HepG2 (cell line): ENCODE measurements around the gene TRERF1. TPM values are rescaled to one million over a fixed set of nuclear protein-coding genes. Genes with fewer than 3 reads are reported as not detected.

Source experiments
- ATAC-seq: fragments of 200-7000 bp; cut with Tn5 transposase; 3 replicates; pipeline ENCODE4 v1.9.1; 2020; ENCODE audit warnings: mild to moderate bottlenecking, moderate library complexity
- BruUV-seq: library from RNA; stranded (reverse); fragments of 400-500 nt; replicated peaks from 2 replicates; lab custom pipeline; 2021; lab: Mats Ljungman, UMichigan
- CTCF ChIA-PET: fragments of 300-600 bp; formaldehyde crosslinking; extraction: SDS; loops from one replicate; lab custom pipeline; 2021; ENCODE audit warnings: low total read pairs, inconsistent platforms, low intra/inter-chr PET ratio; lab: Yijun Ruan, JAX
- POLR2A ChIA-PET: fragments of 350-600 bp; sonication (Branson Sonifier 250); formaldehyde crosslinking; loops from one replicate; lab custom pipeline; 2020; ENCODE audit warnings: antibody characterized with exemption, inconsistent platforms; lab: Yijun Ruan, JAX
- DNase-seq: peaks from one replicate; pipeline ENCODE4 v3.0.0-alpha.2; 2015; ENCODE audit warnings: low spot score
- FAIRE-seq: peaks from 3 replicates; lab custom pipeline; 2011; peaks lifted over from hg19 to GRCh38; lab: Jason Lieb, UNC
- H2AFZ ChIP-seq: one replicate; pipeline ENCODE4 v1.6.1; 2011; ENCODE audit warnings: low read length, inconsistent platforms
- H3K27ac ChIP-seq: fragments of 300-600 bp; 3 replicates; pipeline ENCODE4 v1.8.0; 2011; ENCODE audit warnings: mixed run types, mild to moderate bottlenecking, mixed read lengths, low read length, inconsistent platforms; ENCODE audit not compliant: insufficient read depth; ENCODE audit errors: extremely low read length
- H3K27me3 ChIP-seq, 2 experiments: fragments of 200-600 bp in 1 of 2; 2 replicates in 1 of 2; 3 replicates in 1 of 2; pipeline versions ENCODE4 v1.6.0 to v1.8.0; 2011; ENCODE audit warnings: low read length in 2 of 2, mild to moderate bottlenecking in 2 of 2, moderate library complexity in 2 of 2, inconsistent platforms in 1 of 2; ENCODE audit not compliant: insufficient read depth in 2 of 2, control insufficient read depth in 1 of 2
- H3K36me3 ChIP-seq, 2 experiments: fragments of 200-600 bp in 1 of 2; replicated peaks in 1 of 2; 2 replicates in 1 of 2; 3 replicates in 1 of 2; pipeline versions ENCODE4 v1.5.1 to v1.8.0; 2011; ENCODE audit warnings: low read length in 2 of 2, inconsistent platforms in 1 of 2; ENCODE audit not compliant: insufficient read depth in 2 of 2, control insufficient read depth in 1 of 2
- H3K4me1 ChIP-seq: 2 replicates; pipeline ENCODE4 v1.5.1; 2012; ENCODE audit warnings: low read length, inconsistent platforms; ENCODE audit not compliant: insufficient read depth
- H3K4me2 ChIP-seq: 2 replicates; pipeline ENCODE4 v1.6.0; 2011; ENCODE audit warnings: low read depth, low read length, inconsistent platforms
- H3K4me3 ChIP-seq, 3 experiments: fragments of 200-600 bp in 1 of 3; sonication (generic), shearing (Covaris generic) in 1 of 3; replicated peaks in 1 of 3; 2 replicates each; pipeline ENCODE4 v1.5.1; 2011 to 2016; ENCODE audit warnings: low read length in 3 of 3, inconsistent platforms in 2 of 3, low read depth in 2 of 3, mild to moderate bottlenecking in 2 of 3, control low read depth in 1 of 3, mixed read lengths in 1 of 3; ENCODE audit not compliant: insufficient read depth in 1 of 3
- H3K79me2 ChIP-seq: one replicate; pipeline ENCODE4 v1.6.1; 2011; ENCODE audit warnings: low read length, inconsistent platforms; ENCODE audit not compliant: insufficient read depth
- H3K9ac ChIP-seq: 2 replicates; pipeline ENCODE4 v1.6.0; 2011; ENCODE audit warnings: mild to moderate bottlenecking, low read depth, low read length, inconsistent platforms; ENCODE audit not compliant: insufficient read depth
- H3K9me3 ChIP-seq: 2 replicates; pipeline ENCODE4 v1.5.1; 2012; ENCODE audit warnings: mild to moderate bottlenecking, low read length
- H4K20me1 ChIP-seq: 2 replicates; pipeline ENCODE4 v1.6.0; 2011; ENCODE audit warnings: inconsistent platforms, mild to moderate bottlenecking, low read length, moderate library complexity; ENCODE audit not compliant: insufficient read depth
- ARID3A ChIP-seq: IDR thresholded peaks from 2 replicates; pipeline ENCODE4 v1.6.1; 2012; ENCODE audit warnings: low read depth, low read length, improper control_type of control experiment
- FOXK2 ChIP-seq: fragments of 450-650 bp; IDR thresholded peaks from 2 replicates; pipeline ENCODE4 v1.6.1; 2016
- SIN3B ChIP-seq: fragments of 150-350 bp; IDR thresholded peaks from 2 replicates; pipeline ENCODE4 v1.6.1; 2014; ENCODE audit warnings: low read length
- THAP8 ChIP-seq: sonication (generic); formaldehyde crosslinking; IDR thresholded peaks from 2 replicates; pipeline ENCODE4 v1.5.1; 2020; ENCODE audit warnings: missing genetic modification reagents, mild to moderate bottlenecking, borderline replicate concordance
- ZNF326 ChIP-seq: sonication (generic); formaldehyde crosslinking; IDR thresholded peaks from 2 replicates; pipeline ENCODE4 v1.4.0; 2020; ENCODE audit warnings: missing genetic modification reagents, borderline replicate concordance
- ZNF468 ChIP-seq: sonication (generic); formaldehyde crosslinking; IDR thresholded peaks from 2 replicates; pipeline ENCODE4 v1.8.0; 2022; ENCODE audit warnings: mild to moderate bottlenecking, moderate library complexity, missing genetic modification reagents
- WGBS: methylation state at CpG from one replicate; pipeline ENCODE4 v1.1.6; 2017; ENCODE audit warnings: low lambda C conversion rate; 5-methylcytosine and 5-hydroxymethylcytosine counted together
- in situ Hi-C: cut with HindIII; loops from 2 replicates; pipeline ENCODE4 v1.10.0; 2017; ENCODE audit warnings: low pct_unique_long_range_greater_than_20kb; ENCODE audit not compliant: extremely low pct_ligation_motif_present
- intact Hi-C: fragments of 100-400 bp; cut with micrococcal nuclease; formaldehyde crosslinking; loops from one replicate; pipeline ENCODE4 v1.10.0; 2022; ENCODE audit not compliant: unreplicated experiment
- polyA plus RNA-seq, 8 experiments: library from polyadenylated mRNA; depleted of rRNA in 3 of 8; stranded (reverse) in 7 of 8; unstranded in 1 of 8; fragments of >200 nt; fragmentation: Illumina TruSeq in 4 of 8; extraction: Trizol in 4 of 8; gene quantifications; 2 replicates each; pipeline versions ENCODE4 v1.2.1 to v1.2.3, GENCODE V29; 2011 to 2016; ENCODE audit warnings: low read depth in 4 of 8, missing spikeins in 1 of 8, mixed read lengths in 1 of 8; ENCODE audit not compliant: insufficient read depth in 1 of 8
- total RNA-seq, 5 experiments: library from RNA; depleted of rRNA; stranded (reverse); fragments of >200 nt; fragmentation: Illumina TruSeq; extraction: Trizol; gene quantifications; 2 replicates each; pipeline ENCODE4 v1.2.3, GENCODE V29; 2016; ENCODE audit warnings: low read depth in 1 of 5
- TF ChIP-seq, protein P1 (sequence below): sonication (generic); formaldehyde crosslinking; IDR thresholded peaks from 2 replicates; pipeline ENCODE4 v1.5.1; 2020; ENCODE audit warnings: mild to moderate bottlenecking, missing genetic modification reagents, moderate library complexity
- TF ChIP-seq, protein P2 (sequence below): IDR thresholded peaks from 2 replicates; pipeline ENCODE4 v1.6.1; 2016; ENCODE audit warnings: low read depth, control low read depth
- TF ChIP-seq, protein P3 (sequence below): sonication (generic); formaldehyde crosslinking; IDR thresholded peaks from 2 replicates; pipeline ENCODE4 v1.9.0; 2021; ENCODE audit warnings: missing genetic modification reagents, mild to moderate bottlenecking, borderline replicate concordance

TRERF1 gene
- total and polyA plus RNA-seq, 2 of the 13 experiments (the other 11 are each of a cell fraction or from before 2014, with no cell fraction given), result 0.02 TPM; not detected in 1

- no peak for ATAC-seq
- ChIA-PET POLR2A (no interaction called here), CTCF (no interaction called here)
- H3K9ac ChIP-seq, result no peak overlapping the region
- H2AFZ ChIP-seq, result no peak overlapping the region
- intact Hi-C loops, result no loop called here
- no peak overlapping the region for H3K27ac ChIP-seq
- H3K36me3 ChIP-seq, result no peaks in the 10 kb centered on the region
- WGBS, result 9% methylated on average over 6 of the region's 6 CpGs
- H3K9me3 ChIP-seq, result no peaks in the 10 kb centered on the region
- no peaks in the 10 kb centered on the region for H4K20me1 ChIP-seq
- TF ChIP-seq, protein P1, sequence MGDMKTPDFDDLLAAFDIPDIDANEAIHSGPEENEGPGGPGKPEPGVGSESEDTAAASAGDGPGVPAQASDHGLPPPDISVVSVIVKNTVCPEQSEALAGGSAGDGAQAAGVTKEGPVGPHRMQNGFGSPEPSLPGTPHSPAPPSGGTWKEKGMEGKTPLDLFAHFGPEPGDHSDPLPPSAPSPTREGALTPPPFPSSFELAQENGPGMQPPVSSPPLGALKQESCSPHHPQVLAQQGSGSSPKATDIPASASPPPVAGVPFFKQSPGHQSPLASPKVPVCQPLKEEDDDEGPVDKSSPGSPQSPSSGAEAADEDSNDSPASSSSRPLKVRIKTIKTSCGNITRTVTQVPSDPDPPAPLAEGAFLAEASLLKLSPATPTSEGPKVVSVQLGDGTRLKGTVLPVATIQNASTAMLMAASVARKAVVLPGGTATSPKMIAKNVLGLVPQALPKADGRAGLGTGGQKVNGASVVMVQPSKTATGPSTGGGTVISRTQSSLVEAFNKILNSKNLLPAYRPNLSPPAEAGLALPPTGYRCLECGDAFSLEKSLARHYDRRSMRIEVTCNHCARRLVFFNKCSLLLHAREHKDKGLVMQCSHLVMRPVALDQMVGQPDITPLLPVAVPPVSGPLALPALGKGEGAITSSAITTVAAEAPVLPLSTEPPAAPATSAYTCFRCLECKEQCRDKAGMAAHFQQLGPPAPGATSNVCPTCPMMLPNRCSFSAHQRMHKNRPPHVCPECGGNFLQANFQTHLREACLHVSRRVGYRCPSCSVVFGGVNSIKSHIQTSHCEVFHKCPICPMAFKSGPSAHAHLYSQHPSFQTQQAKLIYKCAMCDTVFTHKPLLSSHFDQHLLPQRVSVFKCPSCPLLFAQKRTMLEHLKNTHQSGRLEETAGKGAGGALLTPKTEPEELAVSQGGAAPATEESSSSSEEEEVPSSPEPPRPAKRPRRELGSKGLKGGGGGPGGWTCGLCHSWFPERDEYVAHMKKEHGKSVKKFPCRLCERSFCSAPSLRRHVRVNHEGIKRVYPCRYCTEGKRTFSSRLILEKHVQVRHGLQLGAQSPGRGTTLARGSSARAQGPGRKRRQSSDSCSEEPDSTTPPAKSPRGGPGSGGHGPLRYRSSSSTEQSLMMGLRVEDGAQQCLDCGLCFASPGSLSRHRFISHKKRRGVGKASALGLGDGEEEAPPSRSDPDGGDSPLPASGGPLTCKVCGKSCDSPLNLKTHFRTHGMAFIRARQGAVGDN (CRISPR knock-in tag), result no peak
- TF ChIP-seq ZNF468 (CRISPR knock-in tag) (no peak), ZNF326 (CRISPR knock-in tag) (no peak), THAP8 (no peak), FOXK2 (no peak), SIN3B (no peak), ARID3A (no peak)
- TF ChIP-seq, protein P2, sequence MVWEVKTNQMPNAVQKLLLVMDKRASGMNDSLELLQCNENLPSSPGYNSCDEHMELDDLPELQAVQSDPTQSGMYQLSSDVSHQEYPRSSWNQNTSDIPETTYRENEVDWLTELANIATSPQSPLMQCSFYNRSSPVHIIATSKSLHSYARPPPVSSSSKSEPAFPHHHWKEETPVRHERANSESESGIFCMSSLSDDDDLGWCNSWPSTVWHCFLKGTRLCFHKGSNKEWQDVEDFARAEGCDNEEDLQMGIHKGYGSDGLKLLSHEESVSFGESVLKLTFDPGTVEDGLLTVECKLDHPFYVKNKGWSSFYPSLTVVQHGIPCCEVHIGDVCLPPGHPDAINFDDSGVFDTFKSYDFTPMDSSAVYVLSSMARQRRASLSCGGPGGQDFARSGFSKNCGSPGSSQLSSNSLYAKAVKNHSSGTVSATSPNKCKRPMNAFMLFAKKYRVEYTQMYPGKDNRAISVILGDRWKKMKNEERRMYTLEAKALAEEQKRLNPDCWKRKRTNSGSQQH (CRISPR knock-in tag), result no peak
- TF ChIP-seq, protein P3, sequence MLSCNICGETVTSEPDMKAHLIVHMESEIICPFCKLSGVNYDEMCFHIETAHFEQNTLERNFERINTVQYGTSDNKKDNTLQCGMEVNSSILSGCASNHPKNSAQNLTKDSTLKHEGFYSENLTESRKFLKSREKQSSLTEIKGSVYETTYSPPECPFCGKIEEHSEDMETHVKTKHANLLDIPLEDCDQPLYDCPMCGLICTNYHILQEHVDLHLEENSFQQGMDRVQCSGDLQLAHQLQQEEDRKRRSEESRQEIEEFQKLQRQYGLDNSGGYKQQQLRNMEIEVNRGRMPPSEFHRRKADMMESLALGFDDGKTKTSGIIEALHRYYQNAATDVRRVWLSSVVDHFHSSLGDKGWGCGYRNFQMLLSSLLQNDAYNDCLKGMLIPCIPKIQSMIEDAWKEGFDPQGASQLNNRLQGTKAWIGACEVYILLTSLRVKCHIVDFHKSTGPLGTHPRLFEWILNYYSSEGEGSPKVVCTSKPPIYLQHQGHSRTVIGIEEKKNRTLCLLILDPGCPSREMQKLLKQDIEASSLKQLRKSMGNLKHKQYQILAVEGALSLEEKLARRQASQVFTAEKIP (CRISPR knock-in tag), result no peak
- TF ChIP-seq, all 625 proteins: peak for 0
- H3K27me3 ChIP-seq, result peaks cover 3 to 47% of the 10 kb centered on the region in 2 experiments; a peak in 4 of 5 replicates
- peaks cover 7% of the 10 kb centered on the region; the same call in 1 of the 2 replicates for H3K4me1 ChIP-seq
- in situ Hi-C loops, result no loop called here
- DNase-seq (no peak), FAIRE-seq (no peak)
- no peaks in the 10 kb centered on the region for H3K79me2 ChIP-seq
- BruUV-seq, result no TSS peak
- no peak overlapping the region for H3K4me2 ChIP-seq
- no peak overlapping the region for H3K4me3 ChIP-seq
Observed at GRCh38 chr6:42391441-42391840, 60.3 kb downstream of the TRERF1 start.
